Thyroid gland (tissue), 4 donors: ENCODE data around the gene MYL5. TPM values are rescaled to one million over a fixed set of nuclear protein-coding genes. Genes with fewer than 3 reads are reported as not detected.
"Not testable (repeated sequence)": the region's sequence is repeated elsewhere in the genome, so short reads cannot be mapped to it uniquely, and the experiment has no call there.

Experiments used
- DNase-seq, 2 donors: peaks; one replicate each; pipeline ENCODE4 v3.0.0-alpha.2; 2019
- H3K27ac ChIP-seq, 3 donors: fragments of 200-600 bp; sonication (generic); 1 replicate in 2 of 3; 2 replicates in 1 of 3; pipeline ENCODE4 v1.5.1; 2016 to 2019; ENCODE audit warnings: mild to moderate bottlenecking in 1 of 3, moderate library complexity in 1 of 3
- H3K27me3 ChIP-seq: fragments of 200-600 bp; sonication (generic); one replicate; pipeline ENCODE4 v1.5.1; 2019
- H3K36me3 ChIP-seq, 2 donors: fragments of 200-600 bp; sonication (generic); one replicate each; pipeline ENCODE4 v1.5.1; 2016 to 2019
- H3K4me1 ChIP-seq, 2 donors: fragments of 200-600 bp; sonication (generic); one replicate each; pipeline ENCODE4 v1.5.1; 2017 to 2019
- H3K4me3 ChIP-seq, 3 donors: fragments of 200-600 bp; sonication (generic); replicated peaks in 1 of 3; 1 replicate in 2 of 3; 2 replicates in 1 of 3; pipeline ENCODE4 v1.5.1; 2016; ENCODE audit warnings: mild to moderate bottlenecking in 1 of 3
- H3K9me3 ChIP-seq: fragments of 200-600 bp; sonication (generic); one replicate; pipeline ENCODE4 v1.5.1; 2017
- CTCF ChIP-seq, 6 experiments: fragments of 200-600 bp in 3 of 6; fragments of 450-650 bp in 3 of 6; sonication (generic) in 3 of 6; IDR thresholded peaks; one replicate each; pipeline ENCODE4 v1.5.1; 2016 to 2019; ENCODE audit warnings: antibody characterized with exemption in 6 of 6, mild to moderate bottlenecking in 2 of 6, inconsistent platforms in 1 of 6, moderate library complexity in 1 of 6
- POLR2A ChIP-seq, 2 donors: fragments of 450-650 bp; IDR thresholded peaks; one replicate each; pipeline ENCODE4 v1.6.1; 2017; ENCODE audit warnings: antibody characterized with exemption in 2 of 2, mild to moderate bottlenecking in 2 of 2, moderate library complexity in 1 of 2
- WGBS, 2 donors: methylation state at CpG; one replicate each; pipeline ENCODE4 v1.1.5; 2017; 5-methylcytosine and 5-hydroxymethylcytosine counted together
- intact Hi-C: fragments of 100-400 bp; cut with DNase I; formaldehyde crosslinking; loops from one replicate; pipeline ENCODE4 v1.15.1; 2023
- total RNA-seq, 4 donors: library from RNA; depleted of rRNA; stranded (reverse); fragments of >200 nt; gene quantifications; one replicate each; pipeline ENCODE4 v1.2.3, GENCODE V29; 2016

Gene MYL5
- total RNA-seq, 4 donors from 2014 or later: 13.0 to 17.5 (median 14.2) TPM

- H3K4me3 ChIP-seq: no peak overlapping the region
- no peaks in the 10 kb centered on the region for H3K27me3 ChIP-seq
- H3K9me3 ChIP-seq: no peaks in the 10 kb centered on the region
- intact Hi-C loops: no loop called here
- no peak overlapping the region for H3K27ac ChIP-seq
- no peak for TF ChIP-seq CTCF (IDR thresholded peaks at IDR 0.05)
- no peak for TF ChIP-seq POLR2A (IDR thresholded peaks at IDR 0.05)
- 76 to 86% methylated on average over 17 of the region's 17 CpGs for WGBS, 2 donors
- no peak for DNase-seq
- peaks cover 8 to 9% of the 10 kb centered on the region in 2 donors for H3K36me3 ChIP-seq
- H3K4me1 ChIP-seq: no peaks in the 10 kb centered on the region
Measured at GRCh38 chr4:726838-727237, 52.5 kb downstream of the MYL5 start.

GRCh38 chr4:727576-727975, 53.2 kb downstream of the MYL5 start:
- Histone ChIP-seq H3K4me1 (no peaks in the 10 kb centered on the region), H3K27me3 (no peaks in the 10 kb centered on the region), H3K27ac (no peak overlapping the region), H3K4me3 (no peak overlapping the region), H3K9me3 (no peaks in the 10 kb centered on the region), H3K36me3 (peaks cover 11 to 12% of the 10 kb centered on the region in 2 donors)
- DNase-seq: no peak
- intact Hi-C loops: no loop called here
- 69 to 72% methylated on average over 6 of the region's 6 CpGs for WGBS, 2 donors
- no peak for TF ChIP-seq CTCF (IDR thresholded peaks at IDR 0.05)
- no peak for TF ChIP-seq POLR2A (IDR thresholded peaks at IDR 0.05)

GRCh38 chr4:729336-730315, 55.3 kb downstream of the MYL5 start:
- Histone ChIP-seq H3K36me3 (peaks cover 30 to 33% of the 10 kb centered on the region in 2 donors), H3K4me1 (no peaks in the 10 kb centered on the region), H3K27ac (no peak overlapping the region), H3K9me3 (no peaks in the 10 kb centered on the region), H3K4me3 (no peak overlapping the region), H3K27me3 (no peaks in the 10 kb centered on the region)
- DNase-seq: no peak
- intact Hi-C loops: no loop called here
- TF ChIP-seq CTCF (IDR thresholded peaks at IDR 0.05) (no peak), POLR2A (IDR thresholded peaks at IDR 0.05) (no peak)
- WGBS, 2 donors: 91 to 94% methylated on average over 20 of the region's 20 CpGs

- no peak for DNase-seq
- Histone ChIP-seq H3K27me3 (no peaks in the 10 kb centered on the region), H3K27ac (no peak overlapping the region), H3K4me3 (no peak overlapping the region), H3K4me1 (no peaks in the 10 kb centered on the region), H3K9me3 (no peaks in the 10 kb centered on the region), H3K36me3 (peaks cover 39 to 42% of the 10 kb centered on the region in 2 donors)
- 96 to 98% methylated on average over 23 to 27 of the region's 27 CpGs for WGBS, 2 donors
- TF ChIP-seq CTCF (IDR thresholded peaks at IDR 0.05): no peak
- TF ChIP-seq POLR2A (IDR thresholded peaks at IDR 0.05): no peak
- intact Hi-C loops: no loop called here
Measured at GRCh38 chr4:730511-730910, 56.2 kb downstream of the MYL5 start.

GRCh38 chr4:730946-731904, 56.9 kb downstream of the MYL5 start:
- H3K9me3 ChIP-seq, H3K27ac ChIP-seq, DNase-seq, H3K4me1 ChIP-seq, intact Hi-C loops, H3K27me3 ChIP-seq, H3K4me3 ChIP-seq: not testable (repeated sequence)
- 95 to 96% methylated on average over 22 to 33 of the region's 68 CpGs for WGBS, 2 donors
- peaks cover 42 to 47% of the 10 kb centered on the region in 2 donors for H3K36me3 ChIP-seq
